Stimulated activated CD8-positive, alpha-beta memory T cell treated with anti-CD3 and anti-CD28 coated beads, Interleukin-12 subunit alpha, Interleukin-12 subunit beta, amount 100 ng/mL, for 24 hours (primary cell): ENCODE results near the gene CDK7.
"Not testable (repeated sequence)": the region's sequence is repeated elsewhere in the genome, so short reads cannot be mapped to it uniquely, and the experiment has no call there.

Experiments
- DNase-seq: peaks from one replicate; pipeline ENCODE4 v3.0.0-alpha.2; 2020; ENCODE audit errors: extremely low read depth

The CDK7 gene

GRCh38 chr5:69236733-69237132 is 2.0 kb downstream of the CDK7 start:
- DNase-seq = not testable (repeated sequence)

GRCh38 chr5:69237877-69238276 is 3.2 kb downstream of the CDK7 start:
- no peak for DNase-seq

- DNase-seq = no peak
These were observed 4.1 kb downstream of the CDK7 start for GRCh38 chr5:69238760-69239251.

- DNase-seq = no peak
These were observed 7.7 kb downstream of the CDK7 start for GRCh38 chr5:69242215-69242927.

- no peak for DNase-seq
These were observed 10.3 kb downstream of the CDK7 start for GRCh38 chr5:69245031-69245430.

GRCh38 chr5:69248019-69248418 is 13.3 kb downstream of the CDK7 start:
- DNase-seq = no peak

GRCh38 chr5:69250593-69250992 is 15.9 kb downstream of the CDK7 start:
- no peak for DNase-seq

GRCh38 chr5:69252437-69252836 is 17.8 kb downstream of the CDK7 start:
- no peak for DNase-seq

- DNase-seq = not testable (repeated sequence)
These were observed 21.3 kb downstream of the CDK7 start for GRCh38 chr5:69255940-69256339.

GRCh38 chr5:69257577-69257976 is 22.9 kb downstream of the CDK7 start:
- no peak for DNase-seq

GRCh38 chr5:69261034-69261433 is 26.3 kb downstream of the CDK7 start:
- no peak for DNase-seq

- no peak for DNase-seq
These were observed 31.2 kb downstream of the CDK7 start for GRCh38 chr5:69265931-69266330.

GRCh38 chr5:69268899-69269298 is 34.2 kb downstream of the CDK7 start:
- no peak for DNase-seq

- no peak for DNase-seq
These were observed 36.2 kb downstream of the CDK7 start for GRCh38 chr5:69270840-69271239.

GRCh38 chr5:69271376-69271775 is 36.7 kb downstream of the CDK7 start:
- no peak for DNase-seq

- no peak for DNase-seq
These were observed 40.9 kb downstream of the CDK7 start for GRCh38 chr5:69275563-69275962.

GRCh38 chr5:69276422-69277174 is 41.9 kb downstream of the CDK7 start:
- no peak for DNase-seq

- no peak for DNase-seq
These were observed 44.8 kb downstream of the CDK7 start for GRCh38 chr5:69279517-69279916.

GRCh38 chr5:69281114-69281513 is 46.4 kb downstream of the CDK7 start:
- DNase-seq = no peak

GRCh38 chr5:69284203-69284602 is 49.5 kb downstream of the CDK7 start:
- DNase-seq = no peak

GRCh38 chr5:69285448-69286116 is 50.9 kb downstream of the CDK7 start:
- DNase-seq = no peak

GRCh38 chr5:69288069-69288468 is 53.4 kb downstream of the CDK7 start:
- DNase-seq = no peak

GRCh38 chr5:69288688-69289087 is 54.0 kb downstream of the CDK7 start:
- no peak for DNase-seq
